Activated CD4-positive, alpha-beta T cell treated with anti-CD3 and anti-CD28 coated beads, Interleukin-2, amount 10 ng/mL, durations not matched to agents 24 days and 14 days (primary cell): ENCODE data around the gene FRS3. TPM values are rescaled to one million over a fixed set of nuclear protein-coding genes. Genes with fewer than 3 reads are reported as not detected.

Source experiments
- DNase-seq: peaks from one replicate; pipeline ENCODE4 v3.0.0; 2022
- H3K27ac Mint-ChIP-seq: one replicate; pipeline ENCODE4 v1.8.0; 2022; ENCODE audit warnings: mild to moderate bottlenecking, mixed read lengths
- H3K27me3 Mint-ChIP-seq: one replicate; pipeline ENCODE4 v1.8.0; 2022; ENCODE audit warnings: mixed read lengths
- H3K36me3 Mint-ChIP-seq: one replicate; pipeline ENCODE4 v1.8.0; 2022; ENCODE audit warnings: low read depth, mild to moderate bottlenecking, mixed read lengths
- H3K4me1 Mint-ChIP-seq: one replicate; pipeline ENCODE4 v1.8.0; 2021; ENCODE audit warnings: mixed read lengths
- H3K4me3 Mint-ChIP-seq: one replicate; pipeline ENCODE4 v1.8.0; 2022; ENCODE audit warnings: mild to moderate bottlenecking, moderate library complexity, mixed read lengths
- H3K9me3 Mint-ChIP-seq: one replicate; pipeline ENCODE4 v1.8.0; 2021; ENCODE audit warnings: mixed read lengths
- intact Hi-C: fragments of 100-400 bp; cut with micrococcal nuclease; formaldehyde crosslinking; loops from one replicate; pipeline ENCODE4 v1.15.1; 2023
- total RNA-seq: library from RNA; stranded (reverse); gene quantifications from 2 replicates; pipeline ENCODE4 v1.2.3, GENCODE V29; 2022

The FRS3 gene
- total RNA-seq, 1 donor from 2014 or later, result 6.8 TPM

GRCh38 chr6:41785689-41786450 is 6.2 kb upstream of the FRS3 start:
- H3K9me3 Mint-ChIP-seq, result no peaks in the 10 kb centered on the region
- peaks cover 17% of the 10 kb centered on the region for H3K4me1 Mint-ChIP-seq
- peaks cover 19% of the 10 kb centered on the region for H3K27me3 Mint-ChIP-seq
- intact Hi-C loops, result loop anchor here (5.0 kb wide), 3 partner anchors 151 to 714 kb away; partner anchors contain the start of genes MRPS10, NFYA and OARD1
- H3K27ac Mint-ChIP-seq, result no peak overlapping the region
- peaks cover 21% of the 10 kb centered on the region for H3K36me3 Mint-ChIP-seq
- DNase-seq, result no peak
- H3K4me3 Mint-ChIP-seq, result peak overlapping the region; percentile 95

GRCh38 chr6:41785254-41785653 is 5.6 kb upstream of the FRS3 start:
- Mint-ChIP-seq H3K9me3 (no peaks in the 10 kb centered on the region), H3K4me3 (peak overlapping the region; percentile 59), H3K27ac (no peak overlapping the region), H3K4me1 (peaks cover 19% of the 10 kb centered on the region), H3K36me3 (peaks cover 18% of the 10 kb centered on the region), H3K27me3 (peaks cover 19% of the 10 kb centered on the region)
- intact Hi-C loops, result loop anchor here (5.0 kb wide), 3 partner anchors 152 to 713 kb away; partner anchors contain the start of genes MRPS10, NFYA and OARD1
- no peak for DNase-seq

GRCh38 chr6:41784581-41785171 is 5.0 kb upstream of the FRS3 start:
- Mint-ChIP-seq H3K27ac (no peak overlapping the region), H3K4me3 (peak overlapping the region; percentile 59), H3K27me3 (peaks cover 21% of the 10 kb centered on the region), H3K36me3 (peaks cover 14% of the 10 kb centered on the region), H3K4me1 (peaks cover 22% of the 10 kb centered on the region), H3K9me3 (no peaks in the 10 kb centered on the region)
- DNase-seq, result no peak
- intact Hi-C loops, result loop anchor here (5.0 kb wide), 3 partner anchors 153 to 712 kb away; partner anchors contain the start of genes MRPS10, NFYA and OARD1

GRCh38 chr6:41783106-41783780 is 3.5 kb upstream of the FRS3 start:
- DNase-seq, result no peak
- Mint-ChIP-seq H3K36me3 (peaks cover 5% of the 10 kb centered on the region), H3K27me3 (peaks cover 21% of the 10 kb centered on the region), H3K4me1 (peaks cover 23% of the 10 kb centered on the region), H3K9me3 (no peaks in the 10 kb centered on the region), H3K4me3 (no peak overlapping the region), H3K27ac (no peak overlapping the region)
- intact Hi-C loops, result no loop called here

- peaks cover 21% of the 10 kb centered on the region for H3K27me3 Mint-ChIP-seq
- H3K27ac Mint-ChIP-seq, result no peak overlapping the region
- peaks cover 25% of the 10 kb centered on the region for H3K4me1 Mint-ChIP-seq
- intact Hi-C loops, result no loop called here
- peak; percentile 63 for DNase-seq
- peak overlapping the region; percentile 70 for H3K4me3 Mint-ChIP-seq
- no peaks in the 10 kb centered on the region for H3K9me3 Mint-ChIP-seq
- H3K36me3 Mint-ChIP-seq, result peaks cover 3% of the 10 kb centered on the region
These were observed 1.6 kb upstream of the FRS3 start for GRCh38 chr6:41781366-41781730.

GRCh38 chr6:41780551-41781365 is 1.1 kb upstream of the FRS3 start, which contains the start of gene PRICKLE4:
PRICKLE4 (plus strand) TSS chr6:41780782; CDS start chr6:41783474, 2,692 bp downstream.
- Mint-ChIP-seq H3K27ac (peak within 1 kb of the TSS; percentile 81), H3K9me3 (no peaks in the 10 kb centered on the region), H3K36me3 (peaks cover 3% of the 10 kb centered on the region), H3K4me3 (peak within 1 kb of the TSS; percentile 96), H3K27me3 (peaks cover 21% of the 10 kb centered on the region), H3K4me1 (peaks cover 24% of the 10 kb centered on the region)
- intact Hi-C loops, result loop anchor here (1.0 kb wide), 3 partner anchors 45 to 386 kb away; partner anchors contain the start of gene TFEB
- no peak for DNase-seq

- no peak for DNase-seq
- peak overlapping the region; percentile 94 for H3K4me3 Mint-ChIP-seq
- peaks cover 6% of the 10 kb centered on the region for H3K36me3 Mint-ChIP-seq
- no peaks in the 10 kb centered on the region for H3K9me3 Mint-ChIP-seq
- intact Hi-C loops, result loop anchor here (1.0 kb wide), 1 partner anchor 8 kb away; the partner anchor contains the start of gene TOMM6
- H3K27me3 Mint-ChIP-seq, result peaks cover 14% of the 10 kb centered on the region
- H3K4me1 Mint-ChIP-seq, result peaks cover 20% of the 10 kb centered on the region
- H3K27ac Mint-ChIP-seq, result peak overlapping the region; percentile 72
These were observed 364 bp downstream of the FRS3 start for GRCh38 chr6:41779336-41779735.

- Mint-ChIP-seq H3K36me3 (peaks cover 9% of the 10 kb centered on the region), H3K9me3 (no peaks in the 10 kb centered on the region), H3K27me3 (peaks cover 12% of the 10 kb centered on the region), H3K27ac (peak overlapping the region; percentile 72), H3K4me3 (peak overlapping the region; percentile 94), H3K4me1 (peaks cover 19% of the 10 kb centered on the region)
- no peak for DNase-seq
- intact Hi-C loops, result loop anchor here (1.0 kb wide), 1 partner anchor 8 kb away; the partner anchor contains the start of gene TOMM6
These were observed 805 bp downstream of the FRS3 start for GRCh38 chr6:41778895-41779294.

GRCh38 chr6:41777551-41778285 is 2.0 kb downstream of the FRS3 start:
- Mint-ChIP-seq H3K4me3 (peak overlapping the region; percentile 14), H3K9me3 (no peaks in the 10 kb centered on the region), H3K36me3 (peaks cover 10% of the 10 kb centered on the region), H3K27ac (no peak overlapping the region), H3K27me3 (peaks cover 11% of the 10 kb centered on the region), H3K4me1 (peaks cover 19% of the 10 kb centered on the region)
- DNase-seq, result no peak
- intact Hi-C loops, result no loop called here

- no peaks in the 10 kb centered on the region for H3K9me3 Mint-ChIP-seq
- H3K27ac Mint-ChIP-seq, result no peak overlapping the region
- no peak for DNase-seq
- H3K27me3 Mint-ChIP-seq, result peaks cover 2% of the 10 kb centered on the region
- intact Hi-C loops, result no loop called here
- H3K4me3 Mint-ChIP-seq, result no peak overlapping the region
- peaks cover 16% of the 10 kb centered on the region for H3K36me3 Mint-ChIP-seq
- H3K4me1 Mint-ChIP-seq, result peaks cover 13% of the 10 kb centered on the region
These were observed 4.3 kb downstream of the FRS3 start for GRCh38 chr6:41775293-41775882.

- DNase-seq, result no peak
- intact Hi-C loops, result no loop called here
- H3K27me3 Mint-ChIP-seq, result peaks cover under 1% of the 10 kb centered on the region
- peaks cover 16% of the 10 kb centered on the region for H3K36me3 Mint-ChIP-seq
- H3K9me3 Mint-ChIP-seq, result no peaks in the 10 kb centered on the region
- H3K4me1 Mint-ChIP-seq, result peaks cover 9% of the 10 kb centered on the region
- H3K4me3 Mint-ChIP-seq, result no peak overlapping the region
- no peak overlapping the region for H3K27ac Mint-ChIP-seq
These were observed 4.9 kb downstream of the FRS3 start for GRCh38 chr6:41774841-41775240.
